GM12864 (cell line): ENCODE measurements around the gene ANKRD33.

Experiments used
- DNase-seq: peaks from one replicate; pipeline ENCODE4 v3.0.0-alpha.2; 2011; ENCODE audit warnings: low read depth
- H3K4me3 ChIP-seq: 2 replicates; pipeline ENCODE4 v1.5.1; 2011; ENCODE audit warnings: mild to moderate bottlenecking, low read depth, low read length, control low read depth
- TF ChIP-seq, protein P1 (sequence below): IDR thresholded peaks from 2 replicates; pipeline ENCODE4 v1.5.1; 2011; ENCODE audit warnings: low read depth, mild to moderate bottlenecking, moderate library complexity, low read length, control low read depth, inconsistent platforms; ENCODE audit errors: missing control alignments

Gene ANKRD33

DNA sequence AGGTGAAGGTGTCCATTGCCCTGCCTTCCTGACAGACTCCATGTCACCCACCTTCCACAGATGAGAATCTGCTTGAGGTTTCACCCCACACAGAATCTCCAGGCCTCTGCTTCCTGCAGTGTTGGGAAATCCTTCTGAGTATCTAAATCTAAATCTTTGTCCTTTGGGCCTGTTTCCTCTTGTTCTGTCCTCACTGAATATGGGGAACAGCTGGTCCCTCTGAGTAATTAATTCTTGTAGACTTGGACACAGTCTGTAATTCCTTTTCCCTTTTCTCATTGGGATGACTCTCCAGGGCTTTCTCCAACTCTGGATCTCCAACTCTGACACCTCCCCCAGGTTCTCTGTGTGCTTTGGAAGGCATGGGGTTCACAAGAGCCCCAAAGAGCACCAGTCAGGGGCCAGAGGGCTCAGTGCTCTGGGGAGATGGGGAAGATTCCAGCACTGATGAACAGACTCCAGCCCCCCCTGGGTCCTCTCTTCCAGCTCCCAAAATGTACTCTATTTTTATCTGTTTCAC, 17.1 kb downstream of the ANKRD33 start:
- TF ChIP-seq, protein P1, sequence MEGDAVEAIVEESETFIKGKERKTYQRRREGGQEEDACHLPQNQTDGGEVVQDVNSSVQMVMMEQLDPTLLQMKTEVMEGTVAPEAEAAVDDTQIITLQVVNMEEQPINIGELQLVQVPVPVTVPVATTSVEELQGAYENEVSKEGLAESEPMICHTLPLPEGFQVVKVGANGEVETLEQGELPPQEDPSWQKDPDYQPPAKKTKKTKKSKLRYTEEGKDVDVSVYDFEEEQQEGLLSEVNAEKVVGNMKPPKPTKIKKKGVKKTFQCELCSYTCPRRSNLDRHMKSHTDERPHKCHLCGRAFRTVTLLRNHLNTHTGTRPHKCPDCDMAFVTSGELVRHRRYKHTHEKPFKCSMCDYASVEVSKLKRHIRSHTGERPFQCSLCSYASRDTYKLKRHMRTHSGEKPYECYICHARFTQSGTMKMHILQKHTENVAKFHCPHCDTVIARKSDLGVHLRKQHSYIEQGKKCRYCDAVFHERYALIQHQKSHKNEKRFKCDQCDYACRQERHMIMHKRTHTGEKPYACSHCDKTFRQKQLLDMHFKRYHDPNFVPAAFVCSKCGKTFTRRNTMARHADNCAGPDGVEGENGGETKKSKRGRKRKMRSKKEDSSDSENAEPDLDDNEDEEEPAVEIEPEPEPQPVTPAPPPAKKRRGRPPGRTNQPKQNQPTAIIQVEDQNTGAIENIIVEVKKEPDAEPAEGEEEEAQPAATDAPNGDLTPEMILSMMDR, result no peak
- DNase-seq, result no peak
- no peak overlapping the region for H3K4me3 ChIP-seq

DNA sequence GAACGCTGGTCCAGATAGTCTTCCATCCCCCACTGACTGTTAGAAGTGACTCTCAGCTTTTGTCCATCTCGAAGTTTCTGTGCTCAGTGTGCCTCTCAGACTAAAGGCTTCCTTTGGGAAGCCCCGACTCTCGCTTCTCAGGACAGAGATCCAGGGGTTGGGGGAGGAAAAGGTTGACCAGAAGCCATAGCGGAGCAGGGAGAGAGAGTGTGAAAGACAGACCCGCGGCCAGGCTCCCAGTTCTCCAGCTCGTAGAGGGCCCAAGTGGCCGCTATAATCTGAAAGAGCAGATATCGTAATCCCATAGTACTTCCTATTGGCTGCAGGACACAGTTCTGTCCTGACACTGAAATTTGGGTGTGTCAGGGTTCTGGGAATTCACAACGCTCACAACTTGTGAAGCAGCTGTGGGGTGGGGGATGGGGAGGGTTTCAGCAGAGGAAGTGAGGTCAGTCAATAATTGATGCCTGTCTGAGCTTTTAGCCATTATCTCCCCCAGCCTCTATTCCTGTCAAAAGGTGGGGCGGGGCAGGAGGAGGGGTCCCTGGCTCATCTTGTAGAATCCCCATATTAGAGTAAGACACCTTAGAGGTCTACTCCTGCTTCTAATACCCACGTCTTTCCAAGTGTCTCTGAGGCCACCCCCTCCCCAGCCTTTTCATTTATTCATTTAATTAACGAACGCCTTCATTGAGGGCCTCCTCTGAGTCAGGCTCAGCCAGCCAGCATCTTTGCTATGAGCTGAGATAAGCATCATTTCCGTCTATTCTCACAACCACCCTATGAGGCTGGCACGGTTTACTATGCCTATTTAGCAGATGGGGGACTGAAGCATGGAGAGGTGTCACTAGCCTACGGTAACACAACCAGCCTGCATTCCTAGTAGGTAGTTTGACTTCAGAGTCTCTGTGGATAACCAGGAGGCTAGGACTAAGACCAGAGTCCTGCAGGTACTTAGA, 17.8 kb downstream of the ANKRD33 start:
- no peak for DNase-seq
- TF ChIP-seq, protein P1, result no peak
- no peak overlapping the region for H3K4me3 ChIP-seq

DNA sequence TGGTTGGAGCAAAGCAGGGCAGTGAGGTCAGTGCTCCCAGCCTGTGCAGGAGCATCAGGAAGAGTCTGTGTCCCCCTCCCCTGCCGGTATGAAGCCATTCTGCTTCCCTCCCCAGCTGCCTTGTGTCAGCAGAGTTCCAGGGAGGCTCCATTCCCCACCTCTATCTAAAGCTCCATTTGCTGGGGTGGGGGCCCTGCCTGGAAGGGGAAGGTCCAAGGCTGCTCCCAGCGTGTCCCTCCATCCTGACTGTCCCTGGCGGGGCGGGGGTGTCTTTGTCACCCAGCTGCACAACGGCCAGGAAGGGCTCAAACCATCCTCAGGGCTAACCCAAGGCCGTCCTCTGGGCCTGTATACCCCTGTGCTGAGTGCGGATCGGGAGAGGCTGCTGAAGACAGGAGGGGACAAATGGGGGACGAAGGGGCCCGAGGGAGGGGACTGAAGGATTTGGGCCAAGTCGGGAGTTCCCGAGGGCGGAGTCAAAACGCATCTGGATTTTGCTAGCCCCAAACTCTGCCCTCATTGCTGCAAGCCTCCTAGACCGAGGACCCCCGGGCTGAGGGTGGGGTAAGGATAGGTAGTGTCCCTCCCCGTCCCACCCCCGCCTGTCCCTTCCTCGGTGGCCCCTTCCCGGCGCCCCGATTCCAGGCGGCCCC, 18.7 kb downstream of the ANKRD33 start:
- no peak overlapping the region for H3K4me3 ChIP-seq
- no peak for DNase-seq
- TF ChIP-seq, protein P1, result no peak

DNA sequence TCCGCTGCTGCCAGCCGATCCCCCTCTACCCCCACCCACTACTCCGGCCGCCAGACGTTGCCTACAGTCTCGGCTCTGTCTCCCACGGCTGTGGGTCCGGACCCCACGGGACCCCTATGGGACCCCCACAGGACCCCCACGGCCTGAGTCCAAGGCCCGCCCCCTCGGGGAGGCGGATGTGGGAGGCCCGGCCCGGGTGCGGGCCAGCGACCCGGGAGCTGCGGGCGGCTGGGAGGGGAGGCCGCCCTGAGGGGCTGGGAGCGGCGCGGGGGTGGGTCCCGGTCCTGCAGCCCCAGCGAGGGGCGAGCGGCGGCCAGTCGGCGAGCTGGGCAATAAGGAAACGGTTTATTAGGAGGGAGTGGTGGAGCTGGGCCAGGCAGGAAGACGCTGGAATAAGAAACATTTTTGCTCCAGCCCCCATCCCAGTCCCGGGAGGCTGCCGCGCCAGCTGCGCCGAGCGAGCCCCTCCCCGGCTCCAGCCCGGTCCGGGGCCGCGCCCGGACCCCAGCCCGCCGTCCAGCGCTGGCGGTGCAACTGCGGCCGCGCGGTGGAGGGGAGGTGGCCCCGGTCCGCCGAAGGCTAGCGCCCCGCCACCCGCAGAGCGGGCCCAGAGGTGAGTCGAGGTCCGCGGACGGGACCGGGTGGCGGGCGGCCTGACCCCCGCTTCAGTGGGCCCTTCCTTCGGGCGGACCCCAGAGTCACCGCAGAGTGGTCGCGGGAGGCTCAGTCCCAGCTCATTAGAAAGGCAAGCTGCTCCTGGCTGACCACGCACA, 19.4 kb downstream of the ANKRD33 start, which contains the start of gene ACVRL1:
TSS of gene ACVRL1 (plus strand) at position 422 of the 773 bp plus-strand sequence. CDS start 4,971 bp downstream, outside the sequence.
- no peak for DNase-seq
- TF ChIP-seq, protein P1, result no peak
- no peak within 1 kb of the TSS for H3K4me3 ChIP-seq

DNA sequence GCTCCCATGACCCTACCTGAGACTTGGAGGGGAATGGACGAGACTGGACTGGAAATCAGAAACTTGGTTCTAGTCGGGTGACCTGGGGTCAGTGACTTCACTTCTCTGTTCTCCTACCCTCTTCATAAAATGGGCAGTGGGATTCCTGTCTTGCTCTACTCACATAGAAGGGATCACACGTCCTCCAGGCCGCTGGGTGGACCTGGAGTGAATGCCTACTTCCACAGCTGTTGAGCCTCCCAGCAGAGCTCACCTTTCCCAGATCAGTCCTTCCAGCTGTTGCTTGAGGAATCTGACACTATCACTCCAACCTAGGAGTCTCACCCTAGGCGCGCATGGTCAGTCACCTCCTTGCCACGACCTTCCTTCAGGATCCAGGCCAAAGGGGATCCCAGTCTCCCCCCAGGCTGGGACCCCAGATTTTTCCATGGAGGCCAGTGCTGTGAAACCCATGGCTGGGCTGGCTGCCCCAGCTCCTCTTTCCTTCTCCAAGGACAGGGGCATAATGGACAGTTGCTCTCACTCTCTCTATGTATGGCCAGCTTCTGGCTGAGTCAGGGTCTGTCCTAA, 20.0 kb downstream of the ANKRD33 start:
- DNase-seq, result no peak
- TF ChIP-seq, protein P1, result no peak
- H3K4me3 ChIP-seq, result no peak overlapping the region

DNA sequence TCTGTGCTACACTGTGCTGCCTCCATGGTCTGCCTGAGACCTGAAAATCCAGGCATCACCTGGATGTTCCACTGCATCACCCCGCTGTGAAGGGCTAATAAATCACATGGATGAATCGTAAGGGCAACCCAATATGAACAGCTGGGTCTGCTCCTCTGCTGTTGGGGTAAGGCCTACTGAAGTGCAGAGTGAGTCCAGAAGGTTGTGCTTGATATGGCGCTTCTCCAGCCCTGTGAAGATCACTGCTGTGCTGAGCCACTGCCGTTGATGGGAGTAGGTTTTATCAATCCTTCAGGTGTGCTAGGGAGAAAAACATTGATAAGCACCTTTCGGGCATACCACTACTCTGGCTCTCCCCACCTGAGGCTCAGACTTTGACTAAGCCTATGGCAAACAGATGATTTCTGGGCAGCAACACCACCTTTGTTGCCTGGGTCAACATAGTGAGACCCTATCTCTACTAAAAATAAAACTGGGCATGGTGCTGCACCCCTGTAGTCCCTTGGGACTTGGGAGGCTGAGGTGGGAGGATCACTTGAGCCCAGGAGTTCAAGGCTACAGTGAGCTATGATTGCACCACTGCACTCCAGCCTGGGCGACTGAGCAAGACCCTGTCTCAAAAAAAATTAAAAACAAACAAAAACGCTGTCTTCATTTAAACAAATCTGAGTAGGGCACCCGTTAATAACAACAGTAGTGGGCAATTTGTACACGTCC, 21.1 kb downstream of the ANKRD33 start:
- H3K4me3 ChIP-seq, result no peak overlapping the region
- TF ChIP-seq, protein P1, result no peak
- no peak for DNase-seq
